Muscle of leg (tissue), 11 donors: ENCODE results near the gene SLC23A2. TPM values are rescaled to one million over a fixed set of nuclear protein-coding genes. Genes with fewer than 3 reads are reported as not detected.

ENCODE experiments used
- DNase-seq: peaks from one replicate; pipeline ENCODE4 v3.0.0; 2013
- H3K27ac ChIP-seq: one replicate; pipeline ENCODE4 v1.5.1; 2013; ENCODE audit warnings: mild to moderate bottlenecking, low read length, control low read depth
- H3K27me3 ChIP-seq: one replicate; pipeline ENCODE4 v1.6.1; 2013; ENCODE audit warnings: low read length; ENCODE audit not compliant: control insufficient read depth, insufficient read depth
- H3K36me3 ChIP-seq: one replicate; pipeline ENCODE4 v1.6.1; 2013; ENCODE audit warnings: low read length; ENCODE audit not compliant: control insufficient read depth, insufficient read depth
- H3K4me1 ChIP-seq: one replicate; pipeline ENCODE4 v1.6.1; 2013; ENCODE audit warnings: low read length; ENCODE audit not compliant: control insufficient read depth, insufficient read depth
- H3K4me3 ChIP-seq: one replicate; pipeline ENCODE4 v1.5.1; 2013; ENCODE audit warnings: low read length, control low read depth
- H3K9me3 ChIP-seq: replicated peaks from 2 replicates; pipeline ENCODE4 v1.6.1; 2013; ENCODE audit warnings: low read depth, low read length; ENCODE audit not compliant: control insufficient read depth
- WGBS: methylation state at CpG from one replicate; pipeline ENCODE4 v1.1.5; 2013; ENCODE audit warnings: missing lambda C conversion rate; ENCODE audit not compliant: insufficient coverage; 5-methylcytosine and 5-hydroxymethylcytosine counted together
- polyA plus RNA-seq, 8 donors: library from polyadenylated mRNA; unstranded; fragments of 120-200 nt; gene quantifications; one replicate each; pipeline versions ENCODE4 v1.2.1 to v1.2.3, GENCODE V29; 2013; ENCODE audit warnings: inconsistent platforms in 1 of 8, low replicate concordance in 1 of 8; ENCODE audit not compliant: insufficient read length in 8 of 8, insufficient read depth in 1 of 8
- total RNA-seq: library from RNA; stranded (reverse); fragments of 120-200 nt; gene quantifications from one replicate; pipeline ENCODE4 v1.2.4, GENCODE V29; 2013

The SLC23A2 gene
- total and polyA plus RNA-seq, 9 donors, result 7.6 to 13.7 (median 10.6) TPM

- WGBS, result no CpG with 5 or more reads among the region's 4 CpGs
Observed at GRCh38 chr20:4905613-4906012, 95.7 kb downstream of the SLC23A2 start.

GRCh38 chr20:4905195-4905594 lies 96.1 kb downstream of the SLC23A2 start:
- no peaks in the 10 kb centered on the region for H3K27me3 ChIP-seq
- no peak overlapping the region for H3K27ac ChIP-seq
- H3K36me3 ChIP-seq, result peaks cover 10% of the 10 kb centered on the region
- WGBS, result no CpG with 5 or more reads among the region's 4 CpGs
- no peaks in the 10 kb centered on the region for H3K9me3 ChIP-seq
- H3K4me1 ChIP-seq, result no peaks in the 10 kb centered on the region
- H3K4me3 ChIP-seq, result no peak overlapping the region
- no peak for DNase-seq

More at GRCh38 chr20:4905613-4906012, 95.7 kb downstream of the SLC23A2 start:
- H3K36me3 ChIP-seq, result peaks cover 10% of the 10 kb centered on the region
- no peaks in the 10 kb centered on the region for H3K9me3 ChIP-seq
- H3K27me3 ChIP-seq, result no peaks in the 10 kb centered on the region
- no peaks in the 10 kb centered on the region for H3K4me1 ChIP-seq
- H3K27ac ChIP-seq, result no peak overlapping the region
- no peak for DNase-seq
- no peak overlapping the region for H3K4me3 ChIP-seq

- WGBS, result 88% methylated on average over 3 of the region's 4 CpGs
- Histone ChIP-seq H3K27ac (no peak overlapping the region), H3K36me3 (peaks cover 17% of the 10 kb centered on the region), H3K4me1 (no peaks in the 10 kb centered on the region), H3K4me3 (no peak overlapping the region), H3K27me3 (no peaks in the 10 kb centered on the region), H3K9me3 (no peaks in the 10 kb centered on the region)
- no peak for DNase-seq
Observed at GRCh38 chr20:4904127-4904860, 97.0 kb downstream of the SLC23A2 start.

GRCh38 chr20:4902788-4903187 lies 98.5 kb downstream of the SLC23A2 start:
- H3K36me3 ChIP-seq, result peaks cover 25% of the 10 kb centered on the region
- H3K4me1 ChIP-seq, result peaks cover 13% of the 10 kb centered on the region
- DNase-seq, result no peak
- H3K9me3 ChIP-seq, result no peaks in the 10 kb centered on the region
- WGBS, result 94% methylated on average over 2 of the region's 4 CpGs
- no peaks in the 10 kb centered on the region for H3K27me3 ChIP-seq
- no peak overlapping the region for H3K27ac ChIP-seq
- no peak overlapping the region for H3K4me3 ChIP-seq

GRCh38 chr20:4901031-4901818 lies 100.1 kb downstream of the SLC23A2 start:
- 100% methylated on average over 2 of the region's 14 CpGs for WGBS
- Histone ChIP-seq H3K4me3 (no peak overlapping the region), H3K27me3 (no peaks in the 10 kb centered on the region), H3K4me1 (peaks cover 13% of the 10 kb centered on the region), H3K27ac (no peak overlapping the region), H3K36me3 (peaks cover 29% of the 10 kb centered on the region), H3K9me3 (no peaks in the 10 kb centered on the region)
- no peak for DNase-seq

GRCh38 chr20:4898282-4899244 lies 102.7 kb downstream of the SLC23A2 start:
- H3K4me1 ChIP-seq, result peaks cover 16% of the 10 kb centered on the region
- no peak overlapping the region for H3K27ac ChIP-seq
- H3K27me3 ChIP-seq, result no peaks in the 10 kb centered on the region
- peaks cover 35% of the 10 kb centered on the region for H3K36me3 ChIP-seq
- DNase-seq, result peak; percentile 59
- H3K9me3 ChIP-seq, result no peaks in the 10 kb centered on the region
- 53% methylated on average over 13 of the region's 14 CpGs for WGBS
- no peak overlapping the region for H3K4me3 ChIP-seq

GRCh38 chr20:4897600-4897999 lies 103.7 kb downstream of the SLC23A2 start:
- 100% methylated on average over 2 of the region's 4 CpGs for WGBS
- Histone ChIP-seq H3K4me3 (no peak overlapping the region), H3K27me3 (no peaks in the 10 kb centered on the region), H3K36me3 (peaks cover 35% of the 10 kb centered on the region), H3K4me1 (peaks cover 16% of the 10 kb centered on the region), H3K9me3 (no peaks in the 10 kb centered on the region), H3K27ac (no peak overlapping the region)
- DNase-seq, result no peak

GRCh38 chr20:4896971-4897497 lies 104.3 kb downstream of the SLC23A2 start:
- Histone ChIP-seq H3K9me3 (no peaks in the 10 kb centered on the region), H3K36me3 (peaks cover 31% of the 10 kb centered on the region), H3K4me1 (peaks cover 16% of the 10 kb centered on the region), H3K4me3 (no peak overlapping the region), H3K27ac (no peak overlapping the region), H3K27me3 (no peaks in the 10 kb centered on the region)
- 69% methylated on average over 8 of the region's 9 CpGs for WGBS
- no peak for DNase-seq

GRCh38 chr20:4896119-4896702 lies 105.1 kb downstream of the SLC23A2 start:
- H3K27ac ChIP-seq, result no peak overlapping the region
- WGBS, result 86% methylated on average over 9 of the region's 16 CpGs

More at GRCh38 chr20:4896119-4896702, 105.1 kb downstream of the SLC23A2 start:
- Histone ChIP-seq H3K27me3 (no peaks in the 10 kb centered on the region), H3K4me1 (peaks cover 16% of the 10 kb centered on the region), H3K4me3 (no peak overlapping the region), H3K36me3 (peaks cover 28% of the 10 kb centered on the region), H3K9me3 (no peaks in the 10 kb centered on the region)
- DNase-seq, result no peak
